Measurements from ENCODE around the gene SPG11. TPM values are rescaled to one million over a fixed set of nuclear protein-coding genes. Genes with fewer than 3 reads are reported as not detected.
"Not testable (repeated sequence)": the region's sequence is repeated elsewhere in the genome, so short reads cannot be mapped to it uniquely, and the experiment has no call there.

The SPG11 gene
- total RNA-seq, 1 donor from 2014 or later = 65.2 TPM

DNA sequence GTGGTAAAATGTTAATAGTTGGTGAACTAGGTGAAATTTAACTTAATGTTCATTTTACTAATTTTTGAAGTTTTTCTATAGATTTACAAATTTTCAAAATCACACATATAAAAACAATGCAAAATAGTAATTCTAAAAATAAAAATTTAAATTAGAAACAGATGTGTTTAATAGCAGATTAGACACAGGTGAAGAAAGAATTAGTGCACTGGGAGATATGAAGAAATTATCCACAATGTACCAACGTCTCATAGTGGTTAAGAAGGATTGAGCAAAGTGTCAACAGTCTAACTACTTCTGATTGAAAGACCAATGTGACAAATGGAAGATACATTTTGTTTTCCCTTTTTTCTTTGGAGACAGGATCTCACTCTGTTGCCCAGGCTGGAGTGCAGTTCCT lies 26.5 kb downstream of the SPG11 start:
- H3K36me3 Mint-ChIP-seq (ENCODE audit: low read depth) = peaks cover 38% of the 10 kb centered on the region
- H3K4me1 Mint-ChIP-seq (ENCODE audit: low read depth) = peaks cover 21% of the 10 kb centered on the region
- intact Hi-C loops (cut with micrococcal nuclease) = no loop called here
- H3K27me3 Mint-ChIP-seq (ENCODE audit: insufficient read depth) = no peaks in the 10 kb centered on the region
- DNase-seq (ENCODE audit: low spot score) = no peak
- no peak overlapping the region for H3K4me3 Mint-ChIP-seq
- H3K9me3 Mint-ChIP-seq = peaks cover 4% of the 10 kb centered on the region
- H3K27ac Mint-ChIP-seq = no peak overlapping the region

DNA sequence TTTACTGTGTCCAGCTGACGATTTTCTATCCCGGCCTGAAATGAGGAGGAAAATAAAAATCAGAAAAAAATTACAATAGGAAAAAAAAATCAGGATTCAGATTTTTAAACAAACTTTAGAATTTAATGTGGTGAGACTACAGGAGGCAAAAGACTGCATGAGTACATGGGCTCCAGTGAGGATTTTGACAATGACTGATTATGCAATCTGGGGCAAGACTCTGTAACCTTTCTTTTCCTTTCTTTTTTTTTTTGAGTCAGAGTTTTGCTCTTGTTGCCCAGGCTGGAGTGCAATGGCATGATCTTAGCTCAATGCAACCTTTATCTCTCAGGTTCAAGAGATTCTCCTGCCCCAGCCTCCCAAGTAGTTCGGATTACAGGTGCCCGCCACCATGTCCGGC lies 29.9 kb downstream of the SPG11 start:
- H3K36me3 Mint-ChIP-seq (ENCODE audit: low read depth) = peaks cover 42% of the 10 kb centered on the region
- peaks cover 4% of the 10 kb centered on the region for H3K9me3 Mint-ChIP-seq
- peaks cover 20% of the 10 kb centered on the region for H3K4me1 Mint-ChIP-seq (ENCODE audit: low read depth)
- peak overlapping the region; percentile 74 for H3K4me3 Mint-ChIP-seq
- no peaks in the 10 kb centered on the region for H3K27me3 Mint-ChIP-seq (ENCODE audit: insufficient read depth)
- intact Hi-C loops (cut with micrococcal nuclease) = loop anchor here (1.0 to 2.0 kb wide), 7 partner anchors 13 to 105 kb away; partner anchors contain the start of genes B2M and PATL2
- no peak for DNase-seq (ENCODE audit: low spot score)
- peak overlapping the region; percentile 96 for H3K27ac Mint-ChIP-seq

DNA sequence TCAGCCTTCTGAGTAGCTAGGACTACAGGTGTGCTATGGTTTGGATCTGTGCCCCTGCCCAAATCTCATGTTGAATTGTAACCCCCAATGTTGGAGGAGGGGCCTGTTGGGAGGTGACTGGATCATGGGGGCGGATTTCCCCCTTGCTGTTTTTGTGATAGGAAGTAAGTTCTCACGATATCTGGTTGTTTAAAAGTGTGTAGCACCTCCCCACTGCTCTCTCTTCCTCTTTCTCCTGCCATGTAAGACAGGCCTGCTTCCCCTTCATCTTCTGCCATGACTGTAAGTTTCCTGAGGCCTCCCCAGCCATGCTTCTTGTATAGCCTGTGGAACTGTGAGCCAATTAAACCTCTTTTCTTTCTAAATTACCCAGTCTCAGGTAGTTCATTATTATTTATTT lies 38.2 kb downstream of the SPG11 start:
- intact Hi-C loops (cut with micrococcal nuclease); H3K4me3 Mint-ChIP-seq; H3K4me1 Mint-ChIP-seq (ENCODE audit: low read depth); H3K27me3 Mint-ChIP-seq (ENCODE audit: insufficient read depth); H3K9me3 Mint-ChIP-seq; DNase-seq (ENCODE audit: low spot score): not testable (repeated sequence)
- peak overlapping the region; percentile 59 for H3K27ac Mint-ChIP-seq
- peaks cover 50% of the 10 kb centered on the region for H3K36me3 Mint-ChIP-seq (ENCODE audit: low read depth)

DNA sequence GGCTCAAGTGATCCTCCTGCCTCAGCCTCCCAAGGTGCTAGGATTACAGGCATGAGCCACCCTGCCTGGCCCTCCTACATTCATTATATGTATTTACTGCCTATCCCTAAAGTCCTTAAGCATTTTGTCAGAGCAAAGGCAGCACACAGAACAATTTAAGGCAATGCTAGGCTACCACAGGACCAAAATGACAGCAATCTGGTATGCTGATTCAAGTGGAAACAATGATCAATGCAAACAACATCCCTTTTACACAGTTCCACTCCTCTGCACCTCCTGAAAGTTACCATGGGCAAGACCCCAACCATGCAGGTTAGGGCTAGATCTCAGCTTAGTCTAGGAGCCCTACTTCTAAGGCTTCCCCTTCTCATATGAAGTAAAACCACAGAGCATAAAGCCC lies 40.3 kb downstream of the SPG11 start:
- Mint-ChIP-seq H3K36me3 (ENCODE audit: low read depth) (peaks cover 46% of the 10 kb centered on the region), H3K4me1 (ENCODE audit: low read depth) (peaks cover 8% of the 10 kb centered on the region), H3K9me3 (no peaks in the 10 kb centered on the region), H3K27me3 (ENCODE audit: insufficient read depth) (no peaks in the 10 kb centered on the region), H3K4me3 (no peak overlapping the region), H3K27ac (peak overlapping the region; percentile 65)
- no peak for DNase-seq (ENCODE audit: low spot score)
- intact Hi-C loops (cut with micrococcal nuclease) = no loop called here

DNA sequence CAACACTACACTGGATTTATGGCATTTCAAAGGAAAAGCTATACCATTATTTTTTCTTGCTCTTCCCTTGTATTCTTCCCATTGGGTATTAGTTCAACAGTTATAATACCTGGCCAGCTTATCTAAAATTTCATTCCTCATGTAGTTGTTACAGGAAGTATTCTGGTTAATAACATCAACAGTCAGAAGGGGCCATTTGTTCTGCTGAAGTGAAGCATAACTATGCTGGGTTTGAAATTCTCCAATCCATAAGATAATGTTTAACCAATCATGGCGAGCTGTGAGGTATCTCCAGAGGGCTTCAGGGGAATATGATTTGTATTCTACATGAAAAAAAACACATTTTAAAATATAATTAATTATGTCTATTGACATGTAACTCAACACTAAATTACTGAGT lies 43.4 kb downstream of the SPG11 start:
- Mint-ChIP-seq H3K9me3 (no peaks in the 10 kb centered on the region), H3K27ac (no peak overlapping the region), H3K4me1 (ENCODE audit: low read depth) (peaks cover 8% of the 10 kb centered on the region), H3K4me3 (no peak overlapping the region), H3K36me3 (ENCODE audit: low read depth) (peaks cover 44% of the 10 kb centered on the region), H3K27me3 (ENCODE audit: insufficient read depth) (no peaks in the 10 kb centered on the region)
- intact Hi-C loops (cut with micrococcal nuclease) = no loop called here
- no peak for DNase-seq (ENCODE audit: low spot score)

DNA sequence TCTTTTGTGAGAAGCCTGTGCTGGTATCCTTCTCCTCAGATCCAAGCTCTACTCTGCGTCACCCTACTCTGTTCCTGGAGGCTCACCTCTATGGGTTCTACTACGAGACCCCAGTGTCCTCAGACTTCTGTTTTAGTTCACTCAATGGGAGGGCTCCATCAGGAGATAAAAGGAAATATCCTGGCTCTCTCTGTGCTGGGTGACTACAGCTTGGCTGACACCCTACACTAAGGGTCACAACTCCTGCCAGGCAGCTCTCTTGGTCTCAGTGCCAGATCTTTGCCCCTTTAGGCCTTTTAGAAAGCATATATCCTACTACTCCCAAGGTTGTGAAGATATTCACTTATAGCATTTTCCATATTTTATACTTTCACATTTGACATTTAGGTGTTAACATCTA lies 46.5 kb downstream of the SPG11 start:
- H3K9me3 Mint-ChIP-seq = no peaks in the 10 kb centered on the region
- no peaks in the 10 kb centered on the region for H3K4me1 Mint-ChIP-seq (ENCODE audit: low read depth)
- DNase-seq (ENCODE audit: low spot score) = no peak
- H3K4me3 Mint-ChIP-seq = no peak overlapping the region
- peaks cover 47% of the 10 kb centered on the region for H3K36me3 Mint-ChIP-seq (ENCODE audit: low read depth)
- no peak overlapping the region for H3K27ac Mint-ChIP-seq
- H3K27me3 Mint-ChIP-seq (ENCODE audit: insufficient read depth) = no peaks in the 10 kb centered on the region
- intact Hi-C loops (cut with micrococcal nuclease) = no loop called here

DNA sequence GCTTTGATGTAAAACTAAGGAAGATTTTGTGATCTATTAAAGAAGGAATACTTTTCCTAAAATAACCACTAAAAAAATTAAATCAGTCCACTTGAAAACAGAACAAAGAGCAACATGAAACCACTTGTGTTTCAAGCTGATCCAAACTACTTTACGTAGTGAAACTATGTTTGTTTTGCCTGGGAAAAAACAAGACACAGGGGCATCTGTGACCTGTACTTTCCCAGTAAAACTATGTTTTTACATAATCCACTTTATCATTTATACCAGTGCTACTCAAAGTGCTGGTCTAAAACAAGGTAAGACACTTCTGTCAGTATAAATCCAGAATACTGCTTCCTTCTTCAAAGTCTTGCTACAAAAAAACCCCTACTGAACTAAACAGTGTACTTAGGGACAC lies 56.7 kb downstream of the SPG11 start:
- Mint-ChIP-seq H3K36me3 (ENCODE audit: low read depth) (peaks cover 43% of the 10 kb centered on the region), H3K27ac (no peak overlapping the region), H3K4me3 (no peak overlapping the region), H3K4me1 (ENCODE audit: low read depth) (no peaks in the 10 kb centered on the region), H3K27me3 (ENCODE audit: insufficient read depth) (no peaks in the 10 kb centered on the region), H3K9me3 (no peaks in the 10 kb centered on the region)
- intact Hi-C loops (cut with micrococcal nuclease) = no loop called here
- DNase-seq (ENCODE audit: low spot score) = no peak

DNA sequence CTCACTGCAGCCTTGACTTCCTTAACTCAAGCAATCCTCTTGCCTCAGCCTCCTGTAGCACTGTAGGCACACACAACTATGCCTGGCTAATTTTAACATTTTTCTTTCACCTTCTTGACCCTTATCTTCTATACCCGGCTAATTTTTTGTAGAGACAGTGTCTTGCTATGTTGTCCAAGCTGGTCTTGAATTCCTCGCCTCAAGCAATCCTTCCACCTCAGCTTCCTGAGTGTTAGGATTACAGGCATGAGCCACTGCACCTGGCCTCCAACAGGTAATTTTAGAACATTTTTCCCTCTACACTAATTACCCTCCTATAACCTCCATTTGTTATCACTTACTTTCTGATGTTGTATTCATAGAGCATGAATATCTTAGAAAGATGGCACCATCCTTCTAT lies 60.3 kb downstream of the SPG11 start:
- peaks cover 36% of the 10 kb centered on the region for H3K36me3 Mint-ChIP-seq (ENCODE audit: low read depth)
- H3K27me3 Mint-ChIP-seq (ENCODE audit: insufficient read depth) = no peaks in the 10 kb centered on the region
- no peak for DNase-seq (ENCODE audit: low spot score)
- no peak overlapping the region for H3K4me3 Mint-ChIP-seq
- H3K27ac Mint-ChIP-seq = peak overlapping the region; percentile 36
- intact Hi-C loops (cut with micrococcal nuclease) = no loop called here
- H3K4me1 Mint-ChIP-seq (ENCODE audit: low read depth) = peaks cover 9% of the 10 kb centered on the region
- H3K9me3 Mint-ChIP-seq = no peaks in the 10 kb centered on the region

DNA sequence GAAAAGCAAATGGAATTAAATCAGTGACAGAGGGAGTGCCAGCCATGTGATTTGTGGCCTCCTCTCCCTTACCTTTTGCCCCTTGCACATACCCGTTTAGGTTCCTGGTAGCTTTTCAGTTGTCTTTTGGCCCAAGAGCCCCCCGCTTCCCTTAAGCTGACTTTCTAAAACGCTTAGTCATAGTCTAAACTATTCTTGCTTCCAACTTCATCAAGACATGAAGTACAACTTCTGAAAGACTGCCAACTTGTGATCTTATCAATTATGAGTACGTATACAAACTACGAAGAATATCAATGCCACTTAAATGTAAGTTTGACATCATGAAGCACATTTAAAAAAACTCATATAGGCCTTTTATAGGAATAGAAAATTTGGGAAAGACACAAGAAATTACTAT lies 64.6 kb downstream of the SPG11 start:
- no peak for DNase-seq (ENCODE audit: low spot score)
- Mint-ChIP-seq H3K27me3 (ENCODE audit: insufficient read depth) (no peaks in the 10 kb centered on the region), H3K4me3 (no peak overlapping the region), H3K4me1 (ENCODE audit: low read depth) (peaks cover 38% of the 10 kb centered on the region), H3K36me3 (ENCODE audit: low read depth) (peaks cover 32% of the 10 kb centered on the region), H3K27ac (no peak overlapping the region), H3K9me3 (no peaks in the 10 kb centered on the region)
- intact Hi-C loops (cut with micrococcal nuclease) = loop anchor here (10.0 kb wide), 1 partner anchor 326 kb away; no protein-coding TSS in a partner anchor

DNA sequence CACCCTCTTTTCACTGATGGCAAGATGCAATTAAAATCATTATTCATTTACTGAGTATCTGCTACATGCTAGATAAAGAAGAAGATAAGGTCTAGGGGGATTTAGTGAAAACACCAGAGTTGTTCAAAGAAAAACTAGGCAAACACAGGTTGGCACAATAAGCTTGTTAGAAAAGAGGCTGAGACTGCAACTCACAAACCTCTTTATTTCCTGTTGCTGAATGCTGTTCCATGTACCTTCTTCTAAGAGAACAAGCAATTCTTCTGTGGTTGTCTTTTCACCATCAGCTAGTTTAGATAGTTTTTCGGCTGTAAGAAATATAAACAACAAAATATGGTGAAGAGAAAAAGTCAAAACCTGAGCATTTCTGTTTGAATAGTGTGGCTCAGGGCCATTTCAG lies 65.4 kb downstream of the SPG11 start:
- DNase-seq (ENCODE audit: low spot score) = no peak
- peaks cover 42% of the 10 kb centered on the region for H3K4me1 Mint-ChIP-seq (ENCODE audit: low read depth)
- peaks cover 32% of the 10 kb centered on the region for H3K36me3 Mint-ChIP-seq (ENCODE audit: low read depth)
- H3K27me3 Mint-ChIP-seq (ENCODE audit: insufficient read depth) = no peaks in the 10 kb centered on the region
- intact Hi-C loops (cut with micrococcal nuclease) = loop anchor here (10.0 kb wide), 1 partner anchor 327 kb away; no protein-coding TSS in a partner anchor
- no peaks in the 10 kb centered on the region for H3K9me3 Mint-ChIP-seq
- H3K27ac Mint-ChIP-seq = peak overlapping the region; percentile 4
- no peak overlapping the region for H3K4me3 Mint-ChIP-seq

DNA sequence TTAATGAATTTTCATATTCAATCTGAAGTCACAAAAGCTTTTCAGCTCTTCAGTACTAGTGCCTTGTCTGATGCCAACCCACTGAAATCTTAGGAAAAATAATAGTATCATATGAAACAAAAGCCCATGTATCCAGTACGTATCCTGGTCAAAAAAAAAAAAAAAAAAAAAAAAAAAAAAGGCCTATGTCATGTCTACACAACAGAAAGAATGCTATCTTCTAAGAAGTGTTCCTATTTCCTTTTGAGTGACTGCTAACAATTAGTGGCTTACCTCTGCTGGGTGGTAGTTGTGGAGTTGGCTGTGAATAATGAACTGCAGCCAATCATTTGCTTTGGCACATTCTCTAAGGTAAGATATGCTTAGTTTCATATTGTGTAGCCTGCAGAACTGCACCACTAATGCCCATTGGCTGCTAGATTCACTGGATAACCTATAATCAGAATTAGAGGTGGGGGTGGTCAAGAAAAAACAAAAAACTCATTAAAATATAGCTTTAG lies 66.9 kb downstream of the SPG11 start:
- DNase-seq (ENCODE audit: low spot score) = no peak
- H3K9me3 Mint-ChIP-seq = no peaks in the 10 kb centered on the region
- peaks cover 25% of the 10 kb centered on the region for H3K36me3 Mint-ChIP-seq (ENCODE audit: low read depth)
- H3K4me1 Mint-ChIP-seq (ENCODE audit: low read depth) = peaks cover 42% of the 10 kb centered on the region
- H3K27ac Mint-ChIP-seq = no peak overlapping the region
- no peak overlapping the region for H3K4me3 Mint-ChIP-seq
- intact Hi-C loops (cut with micrococcal nuclease) = loop anchor here (1.0 to 10.0 kb wide), 2 partner anchors 37 to 328 kb away; no protein-coding TSS in a partner anchor
- H3K27me3 Mint-ChIP-seq (ENCODE audit: insufficient read depth) = no peaks in the 10 kb centered on the region

DNA sequence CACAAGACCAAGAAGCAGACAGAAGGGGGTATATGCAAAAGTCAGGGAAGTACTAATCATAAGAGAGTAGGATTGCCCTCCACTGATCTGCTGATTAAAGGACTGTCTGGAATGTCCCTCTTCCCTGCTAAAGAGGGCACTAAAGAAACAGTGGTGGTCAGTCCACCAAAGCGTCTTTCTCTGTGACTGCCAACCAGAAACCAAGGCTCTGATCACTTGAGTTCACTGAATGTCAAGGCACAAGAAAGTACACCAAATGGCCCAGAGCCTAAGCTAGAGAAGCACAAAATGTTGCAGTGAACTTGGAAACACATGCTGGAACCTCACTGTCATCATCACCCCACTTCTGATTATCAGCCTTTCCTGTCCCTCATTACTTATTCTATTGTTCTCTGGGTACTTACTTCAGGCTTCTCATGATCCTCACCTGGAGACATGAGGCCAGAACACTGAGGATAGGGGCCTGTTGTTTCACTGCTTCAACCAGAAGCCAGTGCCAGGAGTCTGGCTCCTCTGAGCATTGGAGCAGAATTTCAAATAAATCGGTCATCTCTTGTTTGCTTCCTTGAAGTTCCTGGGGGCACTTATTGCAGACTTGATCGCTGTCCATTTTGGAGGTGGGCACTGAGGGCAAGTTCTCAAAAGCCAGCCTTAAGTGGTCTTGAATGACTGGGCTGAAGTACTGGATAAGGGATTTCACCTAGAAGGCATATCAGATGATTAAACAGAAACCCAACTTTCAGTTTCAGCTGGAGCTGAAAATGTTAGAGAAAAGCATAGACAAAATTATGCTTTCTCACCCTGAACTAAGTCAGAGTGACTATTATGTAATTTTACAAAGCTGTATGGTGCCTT lies 67.6 kb downstream of the SPG11 start:
- intact Hi-C loops (cut with micrococcal nuclease) = loop anchor here (1.0 to 10.0 kb wide), 2 partner anchors 37 to 329 kb away; no protein-coding TSS in a partner anchor
- H3K36me3 Mint-ChIP-seq (ENCODE audit: low read depth) = peaks cover 26% of the 10 kb centered on the region
- no peak for DNase-seq (ENCODE audit: low spot score)
- peak overlapping the region; percentile 65 for H3K27ac Mint-ChIP-seq
- H3K27me3 Mint-ChIP-seq (ENCODE audit: insufficient read depth) = no peaks in the 10 kb centered on the region
- peaks cover 42% of the 10 kb centered on the region for H3K4me1 Mint-ChIP-seq (ENCODE audit: low read depth)
- no peaks in the 10 kb centered on the region for H3K9me3 Mint-ChIP-seq
- H3K4me3 Mint-ChIP-seq = no peak overlapping the region

DNA sequence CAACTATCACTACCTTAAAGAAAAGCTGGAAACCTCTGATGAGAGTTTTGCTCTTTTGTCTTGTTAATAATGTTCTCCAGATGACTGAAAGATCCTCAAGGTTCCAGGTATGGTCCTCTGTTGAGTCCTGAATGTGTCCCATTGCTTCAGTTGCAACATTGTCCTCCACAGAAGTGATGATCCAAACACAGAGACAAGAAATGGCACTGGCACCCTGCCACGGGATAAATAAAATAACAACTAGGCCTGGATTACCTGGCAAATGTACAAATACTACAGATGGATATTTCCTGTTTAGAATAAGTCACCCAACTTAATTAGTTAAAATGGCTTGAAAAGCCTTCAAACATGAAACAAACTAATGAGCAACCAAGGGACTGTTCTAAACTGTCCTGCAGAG lies 68.2 kb downstream of the SPG11 start:
- intact Hi-C loops (cut with micrococcal nuclease) = loop anchor here (10.0 kb wide), 1 partner anchor 330 kb away; no protein-coding TSS in a partner anchor
- Mint-ChIP-seq H3K9me3 (no peaks in the 10 kb centered on the region), H3K27me3 (ENCODE audit: insufficient read depth) (no peaks in the 10 kb centered on the region), H3K4me1 (ENCODE audit: low read depth) (peaks cover 42% of the 10 kb centered on the region), H3K4me3 (no peak overlapping the region), H3K27ac (peak overlapping the region; percentile 65), H3K36me3 (ENCODE audit: low read depth) (peaks cover 32% of the 10 kb centered on the region)
- no peak for DNase-seq (ENCODE audit: low spot score)

Data from activated T-helper 1 cell treated with anti-CD3 and anti-CD28 coated beads, Interleukin-12 subunit alpha, Interleukin-12 subunit beta, Interleukin-2, Interleukin-4 antibody, amounts not matched to agents 30 ng/mL and 10 ng/mL and 1 ng/mL, durations not matched to agents 14 hours and 24 hours and 36 hours (primary cell).